HG03460 (cell line): ENCODE results near the gene ATP9A.
"Not testable (repeated sequence)": the region's sequence is repeated elsewhere in the genome, so short reads cannot be mapped to it uniquely, and the experiment has no call there.

ENCODE experiments used
- ATAC-seq: cut with Tn5 transposase; IDR thresholded peaks from one replicate; pipeline ENCODE4 v1.9.1; 2021; ENCODE audit not compliant: unreplicated experiment

The ATP9A gene

GRCh38 chr20:51792960-51793359, 24.8 kb upstream of the ATP9A start:
- ATAC-seq, result no peak

GRCh38 chr20:51791626-51792025, 23.4 kb upstream of the ATP9A start:
- ATAC-seq, result no peak

DNA sequence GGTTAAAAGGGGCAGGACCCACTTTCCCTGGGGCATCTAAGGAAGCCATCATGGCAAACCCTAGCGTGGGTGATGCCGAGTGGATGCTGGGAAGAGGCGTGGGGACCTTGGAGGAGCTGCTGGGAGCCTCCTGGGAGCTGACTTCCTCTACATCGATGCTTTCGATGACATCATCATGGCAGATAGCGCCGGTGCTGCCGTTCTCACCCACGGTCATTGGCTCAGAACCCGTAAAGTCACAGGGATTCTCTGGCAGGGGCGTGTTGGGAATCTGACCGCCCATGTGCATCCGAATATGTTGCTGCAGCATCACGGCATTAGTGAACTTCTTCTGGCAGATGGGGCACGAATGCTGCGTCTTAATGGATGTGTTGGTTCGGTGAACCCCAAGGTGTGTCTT, 22.1 kb upstream of the ATP9A start:
- no peak for ATAC-seq

DNA sequence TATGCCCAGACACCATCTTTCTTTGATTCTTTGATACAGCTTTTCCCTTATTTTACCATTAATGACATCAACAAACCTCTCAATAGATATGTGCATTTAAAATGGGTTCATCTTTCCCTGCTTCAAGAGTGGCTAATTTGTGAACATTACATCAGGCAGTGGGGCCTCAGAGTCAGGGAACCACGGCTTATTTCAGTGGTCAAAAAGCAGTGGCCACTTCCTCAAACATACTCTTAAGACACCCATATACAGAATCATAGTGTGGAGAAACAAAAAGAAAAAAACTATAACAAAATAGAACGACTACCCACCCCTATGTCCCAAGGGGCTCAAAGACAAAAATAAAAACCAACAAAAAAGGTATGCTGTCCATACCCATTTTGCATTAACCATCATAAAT, 21.2 kb upstream of the ATP9A start:
- no peak for ATAC-seq

DNA sequence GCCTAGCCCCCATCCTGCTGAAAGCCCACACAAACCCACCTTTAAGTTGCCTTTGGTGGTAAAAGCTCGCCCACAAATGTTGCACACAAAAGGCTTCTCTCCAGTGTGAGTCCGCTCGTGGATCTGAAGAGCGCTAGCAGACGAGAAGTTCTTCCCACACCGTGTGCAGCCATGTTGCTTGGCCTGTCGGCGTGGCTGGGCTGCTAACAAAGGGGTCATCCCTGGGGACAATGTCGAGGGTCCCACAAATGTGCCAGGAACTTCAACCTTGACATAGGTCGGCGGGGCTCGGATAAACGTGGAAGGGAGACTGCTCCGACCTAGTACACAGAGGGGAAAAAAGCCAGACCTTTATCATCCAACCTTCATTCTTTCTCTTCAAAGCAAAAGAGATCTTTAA, 20.6 kb upstream of the ATP9A start:
- no peak for ATAC-seq

GRCh38 chr20:51784299-51784698, 16.1 kb upstream of the ATP9A start:
- no peak for ATAC-seq

GRCh38 chr20:51778229-51778759, 10.1 kb upstream of the ATP9A start:
- not testable (repeated sequence) for ATAC-seq

DNA sequence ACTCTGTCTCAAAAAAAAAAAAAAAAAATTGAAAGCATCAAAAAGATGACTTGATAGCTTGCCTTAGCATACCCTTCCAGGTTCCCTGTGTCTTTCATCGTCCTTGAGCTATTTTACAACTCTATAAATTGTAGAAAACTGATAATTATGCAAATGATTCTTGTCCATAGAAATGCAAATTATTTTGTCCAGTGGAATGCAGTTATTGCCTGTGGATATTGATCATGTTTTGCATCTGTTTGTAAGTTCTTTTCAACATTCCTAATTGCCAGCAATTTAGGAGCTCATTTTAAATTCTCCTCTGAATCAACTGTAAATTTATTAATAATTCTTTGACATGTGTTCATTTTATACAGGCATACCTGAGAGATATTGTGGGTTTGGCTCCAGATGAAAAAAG, 7.1 kb upstream of the ATP9A start:
- ATAC-seq, result no peak

GRCh38 chr20:51772236-51772635, 4.0 kb upstream of the ATP9A start:
- ATAC-seq, result no peak

GRCh38 chr20:51769976-51770615, 1.9 kb upstream of the ATP9A start:
- no peak for ATAC-seq

DNA sequence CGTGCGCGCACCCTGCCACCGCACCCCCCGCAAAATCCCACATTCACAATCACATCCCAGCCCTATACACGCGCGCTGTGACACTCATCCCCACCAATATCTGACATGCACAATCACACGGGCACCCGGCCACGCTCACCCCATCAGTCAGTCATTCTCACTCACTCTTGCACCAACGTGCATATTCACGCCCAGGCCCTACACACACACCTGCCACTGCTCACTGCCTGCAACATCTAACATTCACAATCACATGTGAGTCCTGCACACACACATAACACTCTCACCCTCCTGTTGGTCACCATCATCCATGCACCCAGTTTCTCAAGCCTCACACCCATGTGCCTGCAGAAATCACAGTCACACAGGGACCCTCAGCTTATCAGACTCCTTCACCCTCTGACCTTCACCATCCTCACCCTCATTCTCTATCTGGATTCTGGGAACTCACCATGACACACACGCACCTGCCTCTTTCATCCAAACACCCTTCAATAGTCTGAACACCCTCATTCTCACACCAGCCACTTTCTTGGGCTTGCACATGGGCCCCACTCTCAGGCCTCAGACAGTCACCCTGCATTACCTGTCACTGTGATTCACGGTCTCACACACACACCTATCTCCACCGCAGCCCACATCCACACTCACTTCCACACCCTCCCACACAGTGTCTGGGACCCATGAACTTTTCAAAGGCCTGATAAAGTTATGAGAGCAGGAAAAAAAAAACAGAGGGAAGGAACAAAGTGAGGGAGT, 748 bp upstream of the ATP9A start:
- ATAC-seq, result no peak

- ATAC-seq, result no peak
These were observed 960 bp downstream of the ATP9A start for GRCh38 chr20:51766994-51767866.

- not testable (repeated sequence) for ATAC-seq
These were observed 2.8 kb downstream of the ATP9A start for GRCh38 chr20:51765381-51765780.

GRCh38 chr20:51763965-51764602, 4.1 kb downstream of the ATP9A start:
- no peak for ATAC-seq

- no peak for ATAC-seq
These were observed 7.2 kb downstream of the ATP9A start for GRCh38 chr20:51760905-51761546.

GRCh38 chr20:51759769-51760510, 8.2 kb downstream of the ATP9A start:
- ATAC-seq, result no peak

DNA sequence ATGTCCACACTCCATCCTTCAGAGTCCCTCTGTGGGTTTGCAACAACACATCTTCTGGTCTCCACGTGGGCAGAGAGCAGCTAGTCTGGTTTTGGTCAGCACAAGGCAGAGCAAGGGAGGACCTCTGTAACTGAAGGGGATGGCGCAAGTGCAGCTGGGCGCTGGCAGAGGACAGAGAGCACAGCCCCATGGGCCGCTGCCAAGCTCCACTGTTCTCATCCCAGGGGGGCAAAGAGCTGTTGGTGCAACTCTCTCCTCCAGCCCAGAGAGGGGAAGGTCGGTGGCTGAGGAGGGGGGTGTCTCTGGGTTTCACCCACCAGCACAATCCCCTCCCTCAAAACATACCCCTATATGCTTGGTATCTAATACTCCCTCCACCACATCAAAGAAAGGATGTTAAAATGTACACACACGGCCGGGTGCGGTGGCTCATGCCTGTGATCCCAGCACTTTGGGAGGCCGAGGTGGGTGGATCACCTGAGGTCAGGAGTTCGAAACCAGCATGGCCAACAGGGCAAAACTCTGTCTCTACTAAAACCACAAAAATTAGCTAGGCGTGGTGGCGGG, 9.1 kb downstream of the ATP9A start:
- ATAC-seq, result no peak

GRCh38 chr20:51757226-51757625, 11.0 kb downstream of the ATP9A start:
- no peak for ATAC-seq

- no peak for ATAC-seq
These were observed 11.5 kb downstream of the ATP9A start for GRCh38 chr20:51756653-51757052.
